Esophagus muscularis mucosa (tissue), 4 donors: ENCODE results near the gene CCDC85C. TPM values are rescaled to one million over a fixed set of nuclear protein-coding genes. Genes with fewer than 3 reads are reported as not detected.

Experiments used
- DNase-seq: peaks from one replicate; pipeline ENCODE4 v3.0.0-alpha.2; 2017; ENCODE audit errors: extremely low spot score
- H3K27ac ChIP-seq, 4 donors: fragments of 200-600 bp; sonication (generic); replicated peaks in 1 of 4; 1 replicate in 3 of 4; 2 replicates in 1 of 4; pipeline ENCODE4 v1.5.1; 2016 to 2019; ENCODE audit warnings: mild to moderate bottlenecking in 1 of 4
- H3K27me3 ChIP-seq, 4 donors: fragments of 200-600 bp; sonication (generic); one replicate each; pipeline versions ENCODE4 v1.5.1 to v1.6.0; 2016 to 2019
- H3K36me3 ChIP-seq, 4 donors: fragments of 200-600 bp; sonication (generic); one replicate each; pipeline ENCODE4 v1.5.1; 2016 to 2019
- H3K4me1 ChIP-seq, 4 donors: fragments of 200-600 bp; sonication (generic); one replicate each; pipeline ENCODE4 v1.5.1; 2016 to 2019
- H3K4me3 ChIP-seq, 4 donors: fragments of 200-600 bp; sonication (generic); 1 replicate in 2 of 4; 2 replicates in 2 of 4; pipeline ENCODE4 v1.5.1; 2016 to 2019; ENCODE audit warnings: mild to moderate bottlenecking in 4 of 4, moderate library complexity in 1 of 4
- H3K9me3 ChIP-seq, 4 donors: fragments of 200-600 bp; sonication (generic); 1 replicate in 3 of 4; 2 replicates in 1 of 4; pipeline ENCODE4 v1.5.1; 2016 to 2019
- CTCF ChIP-seq, 3 experiments: fragments of 200-600 bp in 2 of 3; fragments of 450-650 bp in 1 of 3; sonication (generic) in 2 of 3; IDR thresholded peaks; one replicate each; pipeline ENCODE4 v1.5.1; 2017 to 2019; ENCODE audit warnings: antibody characterized with exemption in 3 of 3, mild to moderate bottlenecking in 2 of 3, moderate library complexity in 1 of 3
- EP300 ChIP-seq: sonication (generic); formaldehyde crosslinking; IDR thresholded peaks from one replicate; pipeline ENCODE4 v1.6.1; 2017; ENCODE audit warnings: antibody characterized with exemption
- POLR2A ChIP-seq: fragments of 450-650 bp; IDR thresholded peaks from one replicate; pipeline ENCODE4 v1.6.1; 2017; ENCODE audit warnings: antibody characterized with exemption, moderate library complexity, mild to moderate bottlenecking, low read depth
- POLR2AphosphoS5 ChIP-seq, 2 donors: sonication (generic); formaldehyde crosslinking; IDR thresholded peaks; one replicate each; pipeline ENCODE4 v1.6.1; 2017; ENCODE audit warnings: antibody characterized with exemption in 2 of 2
- WGBS: methylation state at CpG from one replicate; pipeline ENCODE4 v1.1.5; 2018; 5-methylcytosine and 5-hydroxymethylcytosine counted together
- intact Hi-C: fragments of 100-400 bp; cut with DNase I; formaldehyde crosslinking; loops from one replicate; pipeline ENCODE4 v1.15.1; 2023
- total RNA-seq, 4 donors: library from RNA; depleted of rRNA; stranded (reverse); fragments of >200 nt; gene quantifications; one replicate each; pipeline versions ENCODE4 v1.1.0 to v1.2.1, GENCODE V29; 2016

Gene CCDC85C
- total RNA-seq, 4 donors from 2014 or later: 17.9 to 48.7 (median 30.8) TPM

- TF ChIP-seq POLR2A (no peak), EP300 (no peak), POLR2AphosphoS5 (IDR thresholded peaks at IDR 0.05) (no peak), CTCF (IDR thresholded peaks at IDR 0.05) (no peak)
- no peak overlapping the region for H3K4me3 ChIP-seq
- peak overlapping the region in 2 of 4 donors; percentile 93 to 98 for H3K27ac ChIP-seq
- H3K9me3 ChIP-seq: no peaks in the 10 kb centered on the region
- H3K4me1 ChIP-seq: peaks cover 29 to 68% (median 61%) of the 10 kb centered on the region in 4 donors
- intact Hi-C loops: no loop called here
- no peaks in the 10 kb centered on the region for H3K27me3 ChIP-seq
- DNase-seq: no peak
- WGBS: 75% methylated on average over 4 of the region's 4 CpGs
- no peaks in the 10 kb centered on the region for H3K36me3 ChIP-seq
Measured at GRCh38 chr14:99478128-99478527, 125.9 kb downstream of the CCDC85C start.

- no peaks in the 10 kb centered on the region for H3K36me3 ChIP-seq
- DNase-seq: no peak
- no peak overlapping the region for H3K27ac ChIP-seq
- no peaks in the 10 kb centered on the region for H3K27me3 ChIP-seq
- H3K4me3 ChIP-seq: no peak overlapping the region
- TF ChIP-seq EP300: no peak
- TF ChIP-seq POLR2A: no peak
- TF ChIP-seq CTCF (IDR thresholded peaks at IDR 0.05): no peak
- TF ChIP-seq POLR2AphosphoS5 (IDR thresholded peaks at IDR 0.05): no peak
- H3K4me1 ChIP-seq: peaks cover 17 to 57% (median 50%) of the 10 kb centered on the region in 4 donors
- intact Hi-C loops: no loop called here
- H3K9me3 ChIP-seq: no peaks in the 10 kb centered on the region
- WGBS: 52% methylated on average over 1 of the region's 1 CpG
Measured at GRCh38 chr14:99476864-99477263, 127.1 kb downstream of the CCDC85C start.

- Histone ChIP-seq H3K9me3 (no peaks in the 10 kb centered on the region), H3K27ac (peak overlapping the region in 2 of 4 donors; percentile 9 to 34), H3K27me3 (no peaks in the 10 kb centered on the region), H3K36me3 (no peaks in the 10 kb centered on the region), H3K4me3 (no peak overlapping the region), H3K4me1 (peaks cover 17 to 61% (median 50%) of the 10 kb centered on the region in 4 donors)
- no peak for DNase-seq
- intact Hi-C loops: no loop called here
- 83% methylated on average over 2 of the region's 2 CpGs for WGBS
- TF ChIP-seq POLR2AphosphoS5 (IDR thresholded peaks at IDR 0.05) (no peak), CTCF (IDR thresholded peaks at IDR 0.05) (no peak), EP300 (no peak), POLR2A (no peak)
Measured at GRCh38 chr14:99475660-99476059, 128.3 kb downstream of the CCDC85C start.

- Histone ChIP-seq H3K27ac (peak overlapping the region in 2 of 4 donors; percentile 9 to 34), H3K4me3 (no peak overlapping the region), H3K9me3 (no peaks in the 10 kb centered on the region), H3K27me3 (no peaks in the 10 kb centered on the region), H3K36me3 (no peaks in the 10 kb centered on the region), H3K4me1 (peaks cover 17 to 61% (median 52%) of the 10 kb centered on the region in 4 donors)
- 42% methylated on average over 9 of the region's 9 CpGs for WGBS
- no peak for DNase-seq
- TF ChIP-seq CTCF (IDR thresholded peaks at IDR 0.05): peak in 1 of 3 experiments; percentile 29
- peak in 1 of 2 donors; percentile 9 for TF ChIP-seq POLR2AphosphoS5 (IDR thresholded peaks at IDR 0.05)
- no peak for TF ChIP-seq EP300
- intact Hi-C loops: no loop called here
Measured at GRCh38 chr14:99475179-99475578, 128.8 kb downstream of the CCDC85C start.

- no peaks in the 10 kb centered on the region for H3K36me3 ChIP-seq
- intact Hi-C loops: no loop called here
- no peak overlapping the region for H3K27ac ChIP-seq
- H3K4me1 ChIP-seq: peaks cover 12 to 59% (median 47%) of the 10 kb centered on the region in 4 donors
- no peak for DNase-seq
- 75% methylated on average over 3 of the region's 3 CpGs for WGBS
- H3K9me3 ChIP-seq: no peaks in the 10 kb centered on the region
- no peaks in the 10 kb centered on the region for H3K27me3 ChIP-seq
- no peak overlapping the region for H3K4me3 ChIP-seq
- TF ChIP-seq POLR2AphosphoS5 (IDR thresholded peaks at IDR 0.05) (no peak), CTCF (IDR thresholded peaks at IDR 0.05) (no peak)
Measured at GRCh38 chr14:99473458-99473857, 130.5 kb downstream of the CCDC85C start.
